Left renal pelvis (tissue), 4 donors: ENCODE data around the gene SCUBE1. TPM values are rescaled to one million over a fixed set of nuclear protein-coding genes. Genes with fewer than 3 reads are reported as not detected.
"Not testable (repeated sequence)": the region's sequence is repeated elsewhere in the genome, so short reads cannot be mapped to it uniquely, and the experiment has no call there.

ENCODE experiments used
- DNase-seq, 4 donors: peaks; one replicate each; pipeline ENCODE4 v3.0.0-alpha.2; 2013; ENCODE audit warnings: low read depth in 4 of 4, low spot score in 3 of 4
- polyA plus RNA-seq, 4 donors: library from polyadenylated mRNA; unstranded; fragments of 120-200 nt; gene quantifications; one replicate each; pipeline ENCODE4 v1.2.1, GENCODE V29; 2013; ENCODE audit not compliant: insufficient read length in 4 of 4

The SCUBE1 gene
- polyA plus RNA-seq, 4 donors, result 7.7 to 42.2 (median 9.9) TPM

GRCh38 chr22:43288807-43289420, 54.3 kb downstream of the SCUBE1 start:
- no peak for DNase-seq

GRCh38 chr22:43288378-43288777, 54.8 kb downstream of the SCUBE1 start:
- DNase-seq, result no peak

GRCh38 chr22:43287441-43287840, 55.7 kb downstream of the SCUBE1 start:
- no peak for DNase-seq

- no peak for DNase-seq
Observed at GRCh38 chr22:43281394-43281793, 61.8 kb downstream of the SCUBE1 start.

GRCh38 chr22:43280523-43280886, 62.7 kb downstream of the SCUBE1 start:
- DNase-seq, result not testable (repeated sequence)

- no peak for DNase-seq
Observed at GRCh38 chr22:43279867-43280522, 63.2 kb downstream of the SCUBE1 start.

- no peak for DNase-seq
Observed at GRCh38 chr22:43277987-43278601, 65.1 kb downstream of the SCUBE1 start.

GRCh38 chr22:43277091-43277490, 66.1 kb downstream of the SCUBE1 start:
- no peak for DNase-seq

- DNase-seq, result no peak
Observed at GRCh38 chr22:43276321-43276720, 66.9 kb downstream of the SCUBE1 start.

- no peak for DNase-seq
Observed at GRCh38 chr22:43275545-43276317, 67.4 kb downstream of the SCUBE1 start.

GRCh38 chr22:43274595-43275240, 68.5 kb downstream of the SCUBE1 start:
- DNase-seq, result no peak

GRCh38 chr22:43273902-43274484, 69.2 kb downstream of the SCUBE1 start:
- no peak for DNase-seq

- DNase-seq, result no peak
Observed at GRCh38 chr22:43272869-43273318, 70.3 kb downstream of the SCUBE1 start.

- DNase-seq, result no peak
Observed at GRCh38 chr22:43272301-43272700, 70.9 kb downstream of the SCUBE1 start.

- DNase-seq, result no peak
Observed at GRCh38 chr22:43270949-43271348, 72.2 kb downstream of the SCUBE1 start.

- no peak for DNase-seq
Observed at GRCh38 chr22:43270314-43270908, 72.8 kb downstream of the SCUBE1 start.

- no peak for DNase-seq
Observed at GRCh38 chr22:43269646-43270045, 73.5 kb downstream of the SCUBE1 start.

GRCh38 chr22:43269246-43269645, 73.9 kb downstream of the SCUBE1 start:
- no peak for DNase-seq

GRCh38 chr22:43267981-43268660, 75.1 kb downstream of the SCUBE1 start:
- no peak for DNase-seq
